ENCODE results near the gene HUNK. TPM values are rescaled to one million over a fixed set of nuclear protein-coding genes. Genes with fewer than 3 reads are reported as not detected.

Gene HUNK
- total RNA-seq, 1 experiment from 2014 or later: 7.0 TPM

DNA sequence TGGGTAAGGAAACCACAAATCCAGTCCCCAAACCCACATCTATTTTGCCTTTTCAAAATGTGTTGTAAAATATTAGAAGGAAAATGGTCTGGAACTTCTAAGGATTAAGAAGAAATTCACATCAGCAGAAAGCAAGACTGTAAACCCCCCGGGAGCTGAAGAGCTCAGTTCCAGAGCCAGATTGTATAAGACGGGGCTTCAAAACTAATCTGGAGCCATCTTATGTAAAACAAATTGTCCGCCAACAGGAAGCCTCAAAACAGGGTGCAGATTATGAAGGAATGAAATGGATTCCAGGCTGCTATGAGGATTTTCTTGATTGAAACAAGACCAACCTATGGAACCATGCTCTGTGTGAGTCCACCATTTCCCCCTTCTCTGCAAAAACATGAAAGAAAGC is 25.1 kb upstream of the HUNK start:
- ATAC-seq: no peak
- ChIA-PET CTCF (interaction anchor here (1.2 kb wide), 1 partner anchor 18 kb away, joined by 3 read pairs; no protein-coding TSS in a partner anchor), POLR2A (no interaction called here)
- TF ChIP-seq, protein P1, sequence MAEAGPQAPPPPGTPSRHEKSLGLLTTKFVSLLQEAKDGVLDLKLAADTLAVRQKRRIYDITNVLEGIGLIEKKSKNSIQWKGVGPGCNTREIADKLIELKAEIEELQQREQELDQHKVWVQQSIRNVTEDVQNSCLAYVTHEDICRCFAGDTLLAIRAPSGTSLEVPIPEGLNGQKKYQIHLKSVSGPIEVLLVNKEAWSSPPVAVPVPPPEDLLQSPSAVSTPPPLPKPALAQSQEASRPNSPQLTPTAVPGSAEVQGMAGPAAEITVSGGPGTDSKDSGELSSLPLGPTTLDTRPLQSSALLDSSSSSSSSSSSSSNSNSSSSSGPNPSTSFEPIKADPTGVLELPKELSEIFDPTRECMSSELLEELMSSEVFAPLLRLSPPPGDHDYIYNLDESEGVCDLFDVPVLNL (CRISPR knock-in tag; IDR thresholded peaks at IDR 0.05; ENCODE audit: borderline replicate concordance, low read depth): no peak
- TF ChIP-seq, protein P2, sequence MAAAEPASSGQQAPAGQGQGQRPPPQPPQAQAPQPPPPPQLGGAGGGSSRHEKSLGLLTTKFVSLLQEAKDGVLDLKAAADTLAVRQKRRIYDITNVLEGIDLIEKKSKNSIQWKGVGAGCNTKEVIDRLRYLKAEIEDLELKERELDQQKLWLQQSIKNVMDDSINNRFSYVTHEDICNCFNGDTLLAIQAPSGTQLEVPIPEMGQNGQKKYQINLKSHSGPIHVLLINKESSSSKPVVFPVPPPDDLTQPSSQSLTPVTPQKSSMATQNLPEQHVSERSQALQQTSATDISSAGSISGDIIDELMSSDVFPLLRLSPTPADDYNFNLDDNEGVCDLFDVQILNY (CRISPR knock-in tag; IDR thresholded peaks at IDR 0.05): no peak
- TF ChIP-seq ZNF416 (CRISPR knock-in tag; IDR thresholded peaks at IDR 0.05): no peak
- TF ChIP-seq, protein P3, sequence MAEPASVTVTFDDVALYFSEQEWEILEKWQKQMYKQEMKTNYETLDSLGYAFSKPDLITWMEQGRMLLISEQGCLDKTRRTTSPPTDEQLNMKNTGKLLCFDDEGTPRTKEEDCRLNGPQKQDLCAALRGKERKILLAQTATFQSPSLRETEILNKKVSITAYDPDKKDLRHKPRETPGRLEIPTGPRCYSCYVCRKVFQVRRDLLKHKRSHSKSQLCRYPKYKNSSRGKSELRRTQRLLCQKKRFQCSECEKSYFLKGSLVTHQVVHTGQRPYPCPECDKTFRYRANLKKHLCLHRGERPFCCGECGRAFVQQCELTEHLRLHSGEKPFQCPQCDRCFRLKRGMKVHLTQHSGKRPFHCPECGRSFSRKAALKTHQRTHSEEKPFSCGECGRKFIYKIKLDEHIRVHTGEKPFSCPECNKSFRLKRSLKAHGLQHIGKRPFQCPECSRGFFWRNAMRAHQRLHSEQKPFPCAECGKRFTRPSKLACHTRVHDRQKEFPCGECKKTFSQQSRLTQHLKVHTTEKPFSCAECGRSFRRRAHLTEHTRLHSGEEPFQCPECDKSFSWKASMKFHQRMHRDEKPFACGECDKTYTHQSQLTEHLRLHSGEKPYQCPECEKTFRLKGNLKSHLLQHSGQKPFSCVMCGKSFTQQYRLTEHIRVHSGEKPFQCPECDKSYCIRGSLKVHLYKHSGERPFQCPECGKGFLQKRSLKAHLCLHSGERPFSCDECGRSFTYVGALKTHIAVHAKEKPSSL (CRISPR knock-in tag; conservative IDR thresholded peaks at IDR 0.05): no peak
- no peak for TF ChIP-seq TEAD4 (CRISPR knock-in tag; IDR thresholded peaks at IDR 0.05)
- TF ChIP-seq NR2C2 (CRISPR knock-in tag; IDR thresholded peaks at IDR 0.05): no peak
- TF ChIP-seq ATF1 (CRISPR knock-in tag; IDR thresholded peaks at IDR 0.05): no peak
- TF ChIP-seq, protein P4, sequence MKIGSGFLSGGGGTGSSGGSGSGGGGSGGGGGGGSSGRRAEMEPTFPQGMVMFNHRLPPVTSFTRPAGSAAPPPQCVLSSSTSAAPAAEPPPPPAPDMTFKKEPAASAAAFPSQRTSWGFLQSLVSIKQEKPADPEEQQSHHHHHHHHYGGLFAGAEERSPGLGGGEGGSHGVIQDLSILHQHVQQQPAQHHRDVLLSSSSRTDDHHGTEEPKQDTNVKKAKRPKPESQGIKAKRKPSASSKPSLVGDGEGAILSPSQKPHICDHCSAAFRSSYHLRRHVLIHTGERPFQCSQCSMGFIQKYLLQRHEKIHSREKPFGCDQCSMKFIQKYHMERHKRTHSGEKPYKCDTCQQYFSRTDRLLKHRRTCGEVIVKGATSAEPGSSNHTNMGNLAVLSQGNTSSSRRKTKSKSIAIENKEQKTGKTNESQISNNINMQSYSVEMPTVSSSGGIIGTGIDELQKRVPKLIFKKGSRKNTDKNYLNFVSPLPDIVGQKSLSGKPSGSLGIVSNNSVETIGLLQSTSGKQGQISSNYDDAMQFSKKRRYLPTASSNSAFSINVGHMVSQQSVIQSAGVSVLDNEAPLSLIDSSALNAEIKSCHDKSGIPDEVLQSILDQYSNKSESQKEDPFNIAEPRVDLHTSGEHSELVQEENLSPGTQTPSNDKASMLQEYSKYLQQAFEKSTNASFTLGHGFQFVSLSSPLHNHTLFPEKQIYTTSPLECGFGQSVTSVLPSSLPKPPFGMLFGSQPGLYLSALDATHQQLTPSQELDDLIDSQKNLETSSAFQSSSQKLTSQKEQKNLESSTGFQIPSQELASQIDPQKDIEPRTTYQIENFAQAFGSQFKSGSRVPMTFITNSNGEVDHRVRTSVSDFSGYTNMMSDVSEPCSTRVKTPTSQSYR (CRISPR knock-in tag; IDR thresholded peaks at IDR 0.05): no peak
- no peak for TF ChIP-seq CREM (CRISPR knock-in tag; IDR thresholded peaks at IDR 0.05)
- TF ChIP-seq ZNF138 (CRISPR knock-in tag; conservative IDR thresholded peaks at IDR 0.05): no peak
- TF ChIP-seq JUN (CRISPR knock-in tag; IDR thresholded peaks at IDR 0.05): no peak
- no peak for TF ChIP-seq NFYB (CRISPR knock-in tag; conservative IDR thresholded peaks at IDR 0.05; ENCODE audit: low read depth)
- TF ChIP-seq, protein P5, sequence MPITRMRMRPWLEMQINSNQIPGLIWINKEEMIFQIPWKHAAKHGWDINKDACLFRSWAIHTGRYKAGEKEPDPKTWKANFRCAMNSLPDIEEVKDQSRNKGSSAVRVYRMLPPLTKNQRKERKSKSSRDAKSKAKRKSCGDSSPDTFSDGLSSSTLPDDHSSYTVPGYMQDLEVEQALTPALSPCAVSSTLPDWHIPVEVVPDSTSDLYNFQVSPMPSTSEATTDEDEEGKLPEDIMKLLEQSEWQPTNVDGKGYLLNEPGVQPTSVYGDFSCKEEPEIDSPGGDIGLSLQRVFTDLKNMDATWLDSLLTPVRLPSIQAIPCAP (CRISPR knock-in tag; IDR thresholded peaks at IDR 0.05): no peak
- no peak for TF ChIP-seq SOX15 (CRISPR knock-in tag; IDR thresholded peaks at IDR 0.05)
- no peaks in the 10 kb centered on the region for H3K36me3 Mint-ChIP-seq
- H3K4me1 Mint-ChIP-seq: peaks cover 11% of the 10 kb centered on the region
- peaks cover 13% of the 10 kb centered on the region; the same call in 1 of the 2 replicates for H3K9me3 Mint-ChIP-seq
- no peaks in the 10 kb centered on the region for H3K27me3 Mint-ChIP-seq (ENCODE audit: low read depth)
- H3K27ac Mint-ChIP-seq: no peak overlapping the region
- no peak overlapping the region for H3K4me3 Mint-ChIP-seq
- DNase-seq (ENCODE audit: low spot score): no peak

DNA sequence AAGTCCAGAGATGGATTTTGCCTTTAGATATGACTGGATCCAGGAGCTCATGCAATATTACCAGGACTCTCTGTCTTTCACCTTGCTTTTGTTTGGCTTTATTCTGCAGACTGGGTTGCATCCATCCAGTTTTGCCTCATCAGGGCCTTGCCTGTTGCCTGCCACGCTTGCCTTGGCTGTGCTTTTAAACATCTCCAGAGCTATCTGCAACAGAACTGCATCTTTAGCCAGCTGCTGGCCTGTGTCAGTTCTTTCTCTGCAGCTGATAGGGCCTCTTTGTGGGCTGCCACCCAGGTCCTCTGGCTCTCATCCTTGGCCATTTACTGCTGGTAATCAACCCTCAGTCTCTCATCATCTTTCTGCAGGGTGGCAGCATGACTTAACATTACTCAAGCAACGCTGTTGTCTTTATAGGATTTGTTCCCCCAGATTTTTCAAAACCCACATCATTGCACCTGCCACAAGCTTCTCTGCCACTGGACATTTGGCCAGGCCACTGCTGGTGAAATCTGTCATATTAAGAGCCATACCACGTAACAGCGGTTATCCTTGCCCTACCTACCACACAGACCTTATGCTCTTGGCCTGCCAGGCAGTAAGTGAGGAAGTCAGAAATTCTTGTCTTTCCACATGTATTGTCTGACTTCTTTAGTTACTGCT is 24.4 kb upstream of the HUNK start:
- POLR2A ChIA-PET: no interaction called here
- Mint-ChIP-seq H3K36me3 (no peaks in the 10 kb centered on the region), H3K27me3 (ENCODE audit: low read depth) (no peaks in the 10 kb centered on the region), H3K4me3 (no peak overlapping the region), H3K9me3 (peaks cover 13% of the 10 kb centered on the region; the same call in 1 of the 2 replicates), H3K4me1 (peaks cover 11% of the 10 kb centered on the region), H3K27ac (no peak overlapping the region)
- no peak for ATAC-seq
- DNase-seq (ENCODE audit: low spot score): no peak
- CTCF ChIA-PET: interaction anchor here (1.2 kb wide), 1 partner anchor 17 kb away, joined by 3 read pairs; no protein-coding TSS in a partner anchor
- TF ChIP-seq JUN (CRISPR knock-in tag; IDR thresholded peaks at IDR 0.05) (no peak), ZNF219 (CRISPR knock-in tag; IDR thresholded peaks at IDR 0.05; ENCODE audit: borderline replicate concordance) (no peak), HMGA2 (CRISPR knock-in tag; IDR thresholded peaks at IDR 0.05) (no peak), ZNF317 (CRISPR knock-in tag; IDR thresholded peaks at IDR 0.05; ENCODE audit: borderline replicate concordance, low read depth) (no peak), PRRX2 (CRISPR knock-in tag; IDR thresholded peaks at IDR 0.05) (no peak), SMAD3 (CRISPR knock-in tag; IDR thresholded peaks at IDR 0.05; ENCODE audit: borderline replicate concordance) (no peak), FOXP1 (CRISPR knock-in tag; IDR thresholded peaks at IDR 0.05; ENCODE audit: borderline replicate concordance) (no peak)
- TF ChIP-seq, protein P6, sequence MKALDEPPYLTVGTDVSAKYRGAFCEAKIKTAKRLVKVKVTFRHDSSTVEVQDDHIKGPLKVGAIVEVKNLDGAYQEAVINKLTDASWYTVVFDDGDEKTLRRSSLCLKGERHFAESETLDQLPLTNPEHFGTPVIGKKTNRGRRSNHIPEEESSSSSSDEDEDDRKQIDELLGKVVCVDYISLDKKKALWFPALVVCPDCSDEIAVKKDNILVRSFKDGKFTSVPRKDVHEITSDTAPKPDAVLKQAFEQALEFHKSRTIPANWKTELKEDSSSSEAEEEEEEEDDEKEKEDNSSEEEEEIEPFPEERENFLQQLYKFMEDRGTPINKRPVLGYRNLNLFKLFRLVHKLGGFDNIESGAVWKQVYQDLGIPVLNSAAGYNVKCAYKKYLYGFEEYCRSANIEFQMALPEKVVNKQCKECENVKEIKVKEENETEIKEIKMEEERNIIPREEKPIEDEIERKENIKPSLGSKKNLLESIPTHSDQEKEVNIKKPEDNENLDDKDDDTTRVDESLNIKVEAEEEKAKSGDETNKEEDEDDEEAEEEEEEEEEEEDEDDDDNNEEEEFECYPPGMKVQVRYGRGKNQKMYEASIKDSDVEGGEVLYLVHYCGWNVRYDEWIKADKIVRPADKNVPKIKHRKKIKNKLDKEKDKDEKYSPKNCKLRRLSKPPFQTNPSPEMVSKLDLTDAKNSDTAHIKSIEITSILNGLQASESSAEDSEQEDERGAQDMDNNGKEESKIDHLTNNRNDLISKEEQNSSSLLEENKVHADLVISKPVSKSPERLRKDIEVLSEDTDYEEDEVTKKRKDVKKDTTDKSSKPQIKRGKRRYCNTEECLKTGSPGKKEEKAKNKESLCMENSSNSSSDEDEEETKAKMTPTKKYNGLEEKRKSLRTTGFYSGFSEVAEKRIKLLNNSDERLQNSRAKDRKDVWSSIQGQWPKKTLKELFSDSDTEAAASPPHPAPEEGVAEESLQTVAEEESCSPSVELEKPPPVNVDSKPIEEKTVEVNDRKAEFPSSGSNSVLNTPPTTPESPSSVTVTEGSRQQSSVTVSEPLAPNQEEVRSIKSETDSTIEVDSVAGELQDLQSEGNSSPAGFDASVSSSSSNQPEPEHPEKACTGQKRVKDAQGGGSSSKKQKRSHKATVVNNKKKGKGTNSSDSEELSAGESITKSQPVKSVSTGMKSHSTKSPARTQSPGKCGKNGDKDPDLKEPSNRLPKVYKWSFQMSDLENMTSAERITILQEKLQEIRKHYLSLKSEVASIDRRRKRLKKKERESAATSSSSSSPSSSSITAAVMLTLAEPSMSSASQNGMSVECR (CRISPR knock-in tag; IDR thresholded peaks at IDR 0.05; ENCODE audit: borderline replicate concordance): no peak
